SK-N-SH treated with all-trans-retinoic acid at 6 μM for 48 hours (cell line): Measurements from ENCODE around the gene APCDD1L.
A peak's percentile ranks its signal among the peaks of the same experiment; 100 is the strongest.

Experiments
- ATAC-seq: fragments of 200-7000 bp; cut with Tn5 transposase; 3 replicates; pipeline ENCODE4 v1.9.1; 2020; ENCODE audit warnings: mild to moderate bottlenecking, moderate library complexity
- ARNTL ChIP-seq: fragments of 450-650 bp; formaldehyde crosslinking; IDR thresholded peaks from 2 replicates; pipeline ENCODE4 v1.5.0; 2020; ENCODE audit warnings: low read depth, mild to moderate bottlenecking, moderate library complexity, borderline replicate concordance
- BACH2 ChIP-seq: fragments of 250-450 bp; sonication (Bioruptor Pico); IDR thresholded peaks from 2 replicates; pipeline ENCODE4 v1.9.0; 2021; ENCODE audit warnings: mild to moderate bottlenecking, borderline replicate concordance
- CSDC2 ChIP-seq: fragments of 250-450 bp; sonication (Bioruptor Pico); IDR thresholded peaks from 2 replicates; pipeline ENCODE4 v1.5.0; 2020; ENCODE audit warnings: mild to moderate bottlenecking, moderate library complexity
- CSRNP3 ChIP-seq: fragments of 250-450 bp; sonication (Bioruptor Pico); IDR thresholded peaks from 2 replicates; pipeline ENCODE4 v1.5.1; 2021; ENCODE audit warnings: mild to moderate bottlenecking, moderate library complexity
- ESRRG ChIP-seq: fragments of 250-450 bp; sonication (Bioruptor Pico); IDR thresholded peaks from 2 replicates; pipeline ENCODE4 v1.6.1; 2021; ENCODE audit warnings: mild to moderate bottlenecking
- GLIS3 ChIP-seq: fragments of 250-450 bp; sonication (Bioruptor Pico); IDR thresholded peaks from 2 replicates; pipeline ENCODE4 v1.5.0; 2020; ENCODE audit warnings: mild to moderate bottlenecking, moderate library complexity
- ISL1 ChIP-seq: fragments of 250-450 bp; sonication (Bioruptor Pico); IDR thresholded peaks from 2 replicates; pipeline ENCODE4 v2.1.2; 2022; ENCODE audit warnings: mild to moderate bottlenecking, moderate library complexity
- OSR1 ChIP-seq: fragments of 250-450 bp; sonication (Bioruptor Pico); IDR thresholded peaks from 2 replicates; pipeline ENCODE4 v1.8.0; 2022; ENCODE audit warnings: moderate library complexity, mild to moderate bottlenecking, inconsistent platforms
- PATZ1 ChIP-seq: fragments of 250-450 bp; sonication (Bioruptor Pico); IDR thresholded peaks from 2 replicates; pipeline ENCODE4 v1.8.0; 2020; ENCODE audit warnings: mild to moderate bottlenecking, moderate library complexity, borderline replicate concordance
- PPARA ChIP-seq: fragments of 250-450 bp; sonication (Bioruptor Pico); IDR thresholded peaks from 2 replicates; pipeline ENCODE4 v1.5.0; 2020; ENCODE audit warnings: mild to moderate bottlenecking, borderline replicate concordance
- SNAI2 ChIP-seq: fragments of 250-450 bp; sonication (Bioruptor Pico); IDR thresholded peaks from 2 replicates; pipeline ENCODE4 v1.5.0; 2020; ENCODE audit warnings: mild to moderate bottlenecking, moderate library complexity
- TCF4 ChIP-seq: fragments of 250-450 bp; sonication (Bioruptor Pico); IDR thresholded peaks from 2 replicates; pipeline ENCODE4 v1.8.0; 2021; ENCODE audit warnings: mild to moderate bottlenecking, moderate library complexity, borderline replicate concordance
- TSHZ2 ChIP-seq: fragments of 250-450 bp; sonication (Bioruptor Pico); IDR thresholded peaks from 2 replicates; pipeline ENCODE4 v1.5.0; 2020; ENCODE audit warnings: mild to moderate bottlenecking, moderate library complexity
- ZC3H10 ChIP-seq: fragments of 250-450 bp; sonication (Bioruptor Pico); IDR thresholded peaks from 2 replicates; pipeline ENCODE4 v1.5.1; 2021; ENCODE audit warnings: mild to moderate bottlenecking, moderate library complexity
- ZFP3 ChIP-seq: fragments of 250-450 bp; sonication (Bioruptor Pico); IDR thresholded peaks from 2 replicates; pipeline ENCODE4 v1.5.0; 2020; ENCODE audit warnings: mild to moderate bottlenecking, moderate library complexity
- ZFP30 ChIP-seq: fragments of 450-650 bp; formaldehyde crosslinking; IDR thresholded peaks from 2 replicates; pipeline ENCODE4 v1.5.0; 2022; ENCODE audit warnings: mild to moderate bottlenecking, moderate library complexity
- ZNF565 ChIP-seq: fragments of 450-650 bp; formaldehyde crosslinking; conservative IDR thresholded peaks from 2 replicates; pipeline ENCODE4 v1.5.0; 2020; ENCODE audit warnings: low read depth, mild to moderate bottlenecking, moderate library complexity
- ZNF70 ChIP-seq: fragments of 450-650 bp; formaldehyde crosslinking; IDR thresholded peaks from 2 replicates; pipeline ENCODE4 v1.5.0; 2020; ENCODE audit warnings: mild to moderate bottlenecking, moderate library complexity
- ZNF8 ChIP-seq: fragments of 450-650 bp; formaldehyde crosslinking; IDR thresholded peaks from 2 replicates; pipeline ENCODE4 v1.5.0; 2020; ENCODE audit warnings: mild to moderate bottlenecking, moderate library complexity
- TF ChIP-seq, protein P1 (sequence below): fragments of 250-450 bp; sonication (Bioruptor Pico); IDR thresholded peaks from 2 replicates; pipeline ENCODE4 v1.8.0; 2021; ENCODE audit warnings: low read depth, mild to moderate bottlenecking, moderate library complexity, borderline replicate concordance

APCDD1L gene

GRCh38 chr20:58450254-58450653 is 64.9 kb downstream of the APCDD1L start:
- no peak for ATAC-seq
- TF ChIP-seq BACH2 (CRISPR knock-in tag) = no peak
- TF ChIP-seq ZFP30 = no peak
- TF ChIP-seq TSHZ2 (CRISPR knock-in tag) = no peak
- no peak for TF ChIP-seq PATZ1 (CRISPR knock-in tag)
- no peak for TF ChIP-seq ARNTL (CRISPR knock-in tag)
- no peak for TF ChIP-seq ESRRG (CRISPR knock-in tag)
- no peak for TF ChIP-seq SNAI2 (CRISPR knock-in tag)
- TF ChIP-seq TCF4 (CRISPR knock-in tag) = no peak
- TF ChIP-seq ZC3H10 (CRISPR knock-in tag) = no peak
- no peak for TF ChIP-seq ZNF565
- no peak for TF ChIP-seq ZFP3 (CRISPR knock-in tag)
- no peak for TF ChIP-seq CSDC2
- no peak for TF ChIP-seq GLIS3 (CRISPR knock-in tag)
- no peak for TF ChIP-seq ZNF8 (CRISPR knock-in tag)
- no peak for TF ChIP-seq ZNF70 (CRISPR knock-in tag)
- no peak for TF ChIP-seq ISL1
- no peak for TF ChIP-seq PPARA
- TF ChIP-seq, all 23 proteins: peak for 0

DNA sequence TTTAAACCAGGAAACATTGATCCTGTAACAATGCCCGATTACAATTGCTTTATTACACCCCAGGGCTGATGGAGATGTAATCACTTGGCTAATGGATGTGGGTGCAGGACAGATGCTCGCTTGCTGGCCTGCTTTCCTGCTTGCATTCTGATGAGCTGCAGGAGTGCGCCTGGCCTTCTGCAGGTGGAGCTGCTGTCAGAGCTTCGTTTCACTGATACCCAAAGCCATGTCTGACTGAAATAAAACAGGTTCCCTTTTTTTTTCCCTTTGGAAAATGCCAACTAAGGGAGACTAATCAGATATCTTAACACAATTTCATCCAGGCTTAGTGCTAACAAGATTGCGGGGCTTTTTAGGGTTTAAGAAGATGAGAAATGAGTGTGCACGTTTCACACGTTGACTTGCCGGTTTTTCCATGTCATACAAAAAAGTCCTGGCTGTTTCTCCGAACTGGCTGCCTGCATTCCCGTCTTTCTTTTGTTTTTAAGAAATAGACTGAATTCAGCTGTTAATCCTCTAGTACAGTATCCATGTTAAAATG is 65.4 kb downstream of the APCDD1L start:
- peak; percentile 50; the same call in 1 of the 3 replicates for ATAC-seq
- TF ChIP-seq TCF4 (CRISPR knock-in tag) (peak; percentile 87), GLIS3 (CRISPR knock-in tag) (no peak), ZFP30 (no peak), ZC3H10 (CRISPR knock-in tag) (no peak), PATZ1 (CRISPR knock-in tag) (no peak), PPARA (no peak), OSR1 (CRISPR knock-in tag) (no peak), CSRNP3 (CRISPR knock-in tag) (no peak), ISL1 (peak; percentile 18; the same call in 1 of the 2 replicates), TSHZ2 (CRISPR knock-in tag) (peak; percentile 88)
- TF ChIP-seq, protein P1, sequence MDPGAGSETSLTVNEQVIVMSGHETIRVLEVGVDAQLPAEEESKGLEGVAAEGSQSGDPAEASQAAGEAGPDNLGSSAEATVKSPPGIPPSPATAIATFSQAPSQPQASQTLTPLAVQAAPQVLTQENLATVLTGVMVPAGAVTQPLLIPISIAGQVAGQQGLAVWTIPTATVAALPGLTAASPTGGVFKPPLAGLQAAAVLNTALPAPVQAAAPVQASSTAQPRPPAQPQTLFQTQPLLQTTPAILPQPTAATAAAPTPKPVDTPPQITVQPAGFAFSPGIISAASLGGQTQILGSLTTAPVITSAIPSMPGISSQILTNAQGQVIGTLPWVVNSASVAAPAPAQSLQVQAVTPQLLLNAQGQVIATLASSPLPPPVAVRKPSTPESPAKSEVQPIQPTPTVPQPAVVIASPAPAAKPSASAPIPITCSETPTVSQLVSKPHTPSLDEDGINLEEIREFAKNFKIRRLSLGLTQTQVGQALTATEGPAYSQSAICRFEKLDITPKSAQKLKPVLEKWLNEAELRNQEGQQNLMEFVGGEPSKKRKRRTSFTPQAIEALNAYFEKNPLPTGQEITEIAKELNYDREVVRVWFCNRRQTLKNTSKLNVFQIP (CRISPR knock-in tag) = no peak
